GM19395 (cell line): ENCODE measurements around the gene FBXO7.
"Not testable (repeated sequence)": the region's sequence is repeated elsewhere in the genome, so short reads cannot be mapped to it uniquely, and the experiment has no call there.

Experiments used
- ATAC-seq: cut with Tn5 transposase; IDR thresholded peaks from one replicate; pipeline ENCODE4 v1.9.1; 2021; ENCODE audit warnings: mild to moderate bottlenecking, moderate library complexity; ENCODE audit not compliant: unreplicated experiment

FBXO7 gene

GRCh38 chr22:32474635-32475467, at the start of gene FBXO7:
Gene FBXO7 (plus strand): TSS chr22:32474811. CDS start chr22:32475003, 192 bp downstream.
- peak; percentile 62 for ATAC-seq

GRCh38 chr22:32426881-32427280, 47.7 kb upstream of the FBXO7 start:
- no peak for ATAC-seq

- ATAC-seq, result no peak
These were observed 44.3 kb upstream of the FBXO7 start for GRCh38 chr22:32430352-32430751.

- no peak for ATAC-seq
These were observed 30.5 kb upstream of the FBXO7 start for GRCh38 chr22:32444068-32444467.

GRCh38 chr22:32446321-32446720, 28.3 kb upstream of the FBXO7 start:
- ATAC-seq, result no peak

GRCh38 chr22:32448980-32449379, 25.6 kb upstream of the FBXO7 start:
- no peak for ATAC-seq

GRCh38 chr22:32457031-32457430, 17.6 kb upstream of the FBXO7 start:
- ATAC-seq, result no peak

GRCh38 chr22:32462452-32462851, 12.2 kb upstream of the FBXO7 start:
- no peak for ATAC-seq

GRCh38 chr22:32465661-32466060, 8.9 kb upstream of the FBXO7 start:
- no peak for ATAC-seq

GRCh38 chr22:32466496-32466895, 8.1 kb upstream of the FBXO7 start:
- no peak for ATAC-seq

GRCh38 chr22:32469799-32470212, 4.8 kb upstream of the FBXO7 start:
- ATAC-seq, result no peak

- ATAC-seq, result no peak
These were observed 1.1 kb upstream of the FBXO7 start for GRCh38 chr22:32473388-32473952.

GRCh38 chr22:32475468-32476010, 928 bp downstream of the FBXO7 start:
- ATAC-seq, result peak; percentile 38

- ATAC-seq, result no peak
These were observed 1.9 kb downstream of the FBXO7 start for GRCh38 chr22:32476281-32477195.

- no peak for ATAC-seq
These were observed 3.0 kb downstream of the FBXO7 start for GRCh38 chr22:32477596-32477995.

- not testable (repeated sequence) for ATAC-seq
These were observed 3.9 kb downstream of the FBXO7 start for GRCh38 chr22:32478552-32478951.

GRCh38 chr22:32478994-32479393, 4.4 kb downstream of the FBXO7 start:
- ATAC-seq, result no peak

- no peak for ATAC-seq
These were observed 5.6 kb downstream of the FBXO7 start for GRCh38 chr22:32480238-32480637.

GRCh38 chr22:32482708-32483107, 8.1 kb downstream of the FBXO7 start:
- ATAC-seq, result peak; percentile 74

GRCh38 chr22:32486656-32487390, 12.2 kb downstream of the FBXO7 start:
- no peak for ATAC-seq
